ENCODE results near the gene ATG7. TPM values are rescaled to one million over a fixed set of nuclear protein-coding genes. Genes with fewer than 3 reads are reported as not detected.

ATG7 gene
- total RNA-seq, 1 donor from 2014 or later, result 42.5 TPM

GRCh38 chr3:11476735-11477144 lies 204.5 kb downstream of the ATG7 start:
- H3K9me3 Mint-ChIP-seq (ENCODE audit: unreplicated experiment), result no peaks in the 10 kb centered on the region
- H3K36me3 Mint-ChIP-seq (ENCODE audit: unreplicated experiment), result no peaks in the 10 kb centered on the region
- no peak overlapping the region for H3K4me3 Mint-ChIP-seq (ENCODE audit: unreplicated experiment)
- no peaks in the 10 kb centered on the region for H3K27me3 Mint-ChIP-seq (ENCODE audit: unreplicated experiment)
- DNase-seq (ENCODE audit: extremely low spot score, unreplicated experiment), result no peak
- H3K4me1 Mint-ChIP-seq (ENCODE audit: unreplicated experiment), result peaks cover 52% of the 10 kb centered on the region
- TF ChIP-seq CTCF (IDR thresholded peaks at IDR 0.05), result no peak
- H3K27ac Mint-ChIP-seq (ENCODE audit: unreplicated experiment), result peak overlapping the region; percentile 27

GRCh38 chr3:11477407-11477911 lies 205.3 kb downstream of the ATG7 start:
- H3K4me1 Mint-ChIP-seq (ENCODE audit: unreplicated experiment), result peaks cover 52% of the 10 kb centered on the region
- no peak for DNase-seq (ENCODE audit: extremely low spot score, unreplicated experiment)
- H3K27me3 Mint-ChIP-seq (ENCODE audit: unreplicated experiment), result no peaks in the 10 kb centered on the region
- peak overlapping the region; percentile 85 for H3K27ac Mint-ChIP-seq (ENCODE audit: unreplicated experiment)
- H3K9me3 Mint-ChIP-seq (ENCODE audit: unreplicated experiment), result no peaks in the 10 kb centered on the region
- H3K4me3 Mint-ChIP-seq (ENCODE audit: unreplicated experiment), result no peak overlapping the region
- no peaks in the 10 kb centered on the region for H3K36me3 Mint-ChIP-seq (ENCODE audit: unreplicated experiment)
- TF ChIP-seq CTCF (IDR thresholded peaks at IDR 0.05), result no peak

GRCh38 chr3:11478167-11478566 lies 206.0 kb downstream of the ATG7 start:
- Mint-ChIP-seq H3K9me3 (ENCODE audit: unreplicated experiment) (no peaks in the 10 kb centered on the region), H3K27me3 (ENCODE audit: unreplicated experiment) (no peaks in the 10 kb centered on the region), H3K27ac (ENCODE audit: unreplicated experiment) (peak overlapping the region; percentile 85), H3K4me1 (ENCODE audit: unreplicated experiment) (peaks cover 51% of the 10 kb centered on the region), H3K4me3 (ENCODE audit: unreplicated experiment) (no peak overlapping the region), H3K36me3 (ENCODE audit: unreplicated experiment) (no peaks in the 10 kb centered on the region)
- TF ChIP-seq CTCF (IDR thresholded peaks at IDR 0.05), result no peak
- DNase-seq (ENCODE audit: extremely low spot score, unreplicated experiment), result no peak

- Mint-ChIP-seq H3K4me1 (ENCODE audit: unreplicated experiment) (peaks cover 49% of the 10 kb centered on the region), H3K4me3 (ENCODE audit: unreplicated experiment) (no peak overlapping the region), H3K27me3 (ENCODE audit: unreplicated experiment) (no peaks in the 10 kb centered on the region), H3K36me3 (ENCODE audit: unreplicated experiment) (no peaks in the 10 kb centered on the region), H3K27ac (ENCODE audit: unreplicated experiment) (peak overlapping the region; percentile 50), H3K9me3 (ENCODE audit: unreplicated experiment) (no peaks in the 10 kb centered on the region)
- TF ChIP-seq CTCF (IDR thresholded peaks at IDR 0.05), result no peak
- no peak for DNase-seq (ENCODE audit: extremely low spot score, unreplicated experiment)
Measured at GRCh38 chr3:11479221-11479620, 207.0 kb downstream of the ATG7 start.

GRCh38 chr3:11480663-11481298 lies 208.6 kb downstream of the ATG7 start:
- Mint-ChIP-seq H3K9me3 (ENCODE audit: unreplicated experiment) (no peaks in the 10 kb centered on the region), H3K4me3 (ENCODE audit: unreplicated experiment) (no peak overlapping the region), H3K27me3 (ENCODE audit: unreplicated experiment) (no peaks in the 10 kb centered on the region), H3K36me3 (ENCODE audit: unreplicated experiment) (no peaks in the 10 kb centered on the region), H3K27ac (ENCODE audit: unreplicated experiment) (no peak overlapping the region), H3K4me1 (ENCODE audit: unreplicated experiment) (peaks cover 35% of the 10 kb centered on the region)
- DNase-seq (ENCODE audit: extremely low spot score, unreplicated experiment), result no peak
- TF ChIP-seq CTCF (IDR thresholded peaks at IDR 0.05), result no peak

All from osteocyte (in vitro differentiated cells).